Esophagus squamous epithelium (tissue), 4 donors: ENCODE data around the gene GAPDHS.

Source experiments
- POLR2A ChIP-seq, 4 donors: fragments of 450-650 bp; IDR thresholded peaks; one replicate each; pipeline ENCODE4 v1.6.1; 2017; ENCODE audit warnings: antibody characterized with exemption in 4 of 4, mild to moderate bottlenecking in 4 of 4, moderate library complexity in 3 of 4
- TF ChIP-seq, protein P1 (sequence below), 6 experiments: fragments of 450-650 bp in 4 of 6; fragments of 200-600 bp in 2 of 6; sonication (generic) in 2 of 6; IDR thresholded peaks; one replicate each; pipeline ENCODE4 v1.5.1; 2016 to 2019; ENCODE audit warnings: antibody characterized with exemption in 6 of 6, mild to moderate bottlenecking in 4 of 6, moderate library complexity in 4 of 6

- TF ChIP-seq, protein P1, sequence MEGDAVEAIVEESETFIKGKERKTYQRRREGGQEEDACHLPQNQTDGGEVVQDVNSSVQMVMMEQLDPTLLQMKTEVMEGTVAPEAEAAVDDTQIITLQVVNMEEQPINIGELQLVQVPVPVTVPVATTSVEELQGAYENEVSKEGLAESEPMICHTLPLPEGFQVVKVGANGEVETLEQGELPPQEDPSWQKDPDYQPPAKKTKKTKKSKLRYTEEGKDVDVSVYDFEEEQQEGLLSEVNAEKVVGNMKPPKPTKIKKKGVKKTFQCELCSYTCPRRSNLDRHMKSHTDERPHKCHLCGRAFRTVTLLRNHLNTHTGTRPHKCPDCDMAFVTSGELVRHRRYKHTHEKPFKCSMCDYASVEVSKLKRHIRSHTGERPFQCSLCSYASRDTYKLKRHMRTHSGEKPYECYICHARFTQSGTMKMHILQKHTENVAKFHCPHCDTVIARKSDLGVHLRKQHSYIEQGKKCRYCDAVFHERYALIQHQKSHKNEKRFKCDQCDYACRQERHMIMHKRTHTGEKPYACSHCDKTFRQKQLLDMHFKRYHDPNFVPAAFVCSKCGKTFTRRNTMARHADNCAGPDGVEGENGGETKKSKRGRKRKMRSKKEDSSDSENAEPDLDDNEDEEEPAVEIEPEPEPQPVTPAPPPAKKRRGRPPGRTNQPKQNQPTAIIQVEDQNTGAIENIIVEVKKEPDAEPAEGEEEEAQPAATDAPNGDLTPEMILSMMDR (IDR thresholded peaks at IDR 0.05) = no peak
- TF ChIP-seq POLR2A (IDR thresholded peaks at IDR 0.05) = no peak
Measured at GRCh38 chr19:35558400-35559280, 25.4 kb downstream of the GAPDHS start.
